A673 (cell line): ENCODE results near the gene CDK5RAP3. TPM values are rescaled to one million over a fixed set of nuclear protein-coding genes. Genes with fewer than 3 reads are reported as not detected.

ENCODE experiments used
- BruUV-seq: library from RNA; stranded (reverse); fragments of 400-500 nt; replicated peaks from 2 replicates; lab custom pipeline; 2021; lab: Mats Ljungman, UMichigan
- CTCF ChIA-PET: fragments of 300-600 bp; sonication (Branson Sonifier 250); formaldehyde crosslinking; loops from one replicate; lab custom pipeline; 2022; ENCODE audit warnings: antibody characterized with exemption; lab: Charles Lee
- POLR2A ChIA-PET: fragments of 300-600 bp; sonication (Branson Sonifier 250); formaldehyde crosslinking; loops from one replicate; lab custom pipeline; 2022; ENCODE audit warnings: antibody characterized with exemption; ENCODE audit not compliant: low non-redundant PET; lab: Charles Lee
- DNase-seq: peaks from one replicate; pipeline ENCODE4 v3.0.0-alpha.2; 2015; ENCODE audit warnings: low spot score
- H3K27ac ChIP-seq: fragments of 200-600 bp; sonication (generic); 2 replicates; pipeline ENCODE4 v1.5.1; 2016; ENCODE audit warnings: mixed run types, low read depth, mild to moderate bottlenecking, mixed read lengths, antibody characterized with exemption, low read length; ENCODE audit not compliant: poor library complexity, severe bottlenecking
- H3K27me3 ChIP-seq: fragments of 200-600 bp; sonication (generic); replicated peaks from 2 replicates; pipeline ENCODE4 v1.6.1; 2017; ENCODE audit warnings: mixed run types, low read depth, mild to moderate bottlenecking, mixed read lengths, antibody characterized with exemption, low read length; ENCODE audit not compliant: insufficient read depth, poor library complexity
- H3K36me3 ChIP-seq: fragments of 200-600 bp; sonication (generic); 2 replicates; pipeline ENCODE4 v1.6.1; 2016; ENCODE audit warnings: mixed run types, mild to moderate bottlenecking, mixed read lengths, antibody characterized with exemption, low read length; ENCODE audit not compliant: insufficient read depth, poor library complexity, severe bottlenecking
- H3K4me1 ChIP-seq: fragments of 200-600 bp; sonication (generic); 2 replicates; pipeline ENCODE4 v1.6.1; 2017; ENCODE audit warnings: mixed run types, mild to moderate bottlenecking, mixed read lengths, antibody characterized with exemption, low read length; ENCODE audit not compliant: insufficient read depth, poor library complexity, severe bottlenecking
- H3K4me3 ChIP-seq: fragments of 200-600 bp; sonication (generic); 2 replicates; pipeline ENCODE4 v1.5.1; 2016; ENCODE audit warnings: low read depth, mixed run types, mild to moderate bottlenecking, mixed read lengths, low read length; ENCODE audit not compliant: poor library complexity, severe bottlenecking
- H3K9me3 ChIP-seq: fragments of 200-600 bp; sonication (generic); 2 replicates; pipeline ENCODE4 v1.6.1; 2016; ENCODE audit warnings: mixed run types, low read depth, mild to moderate bottlenecking, mixed read lengths, antibody characterized with exemption, low read length; ENCODE audit not compliant: poor library complexity, severe bottlenecking
- EZH2 ChIP-seq: fragments of 200-600 bp; sonication (generic); IDR thresholded peaks from 2 replicates; pipeline ENCODE4 v1.6.1; 2017; ENCODE audit warnings: borderline replicate concordance, low read depth, mild to moderate bottlenecking, mixed read lengths, antibody characterized with exemption, low read length; ENCODE audit not compliant: poor library complexity, severe bottlenecking
- intact Hi-C: fragments of 100-400 bp; cut with micrococcal nuclease; formaldehyde crosslinking; loops from one replicate; pipeline ENCODE4 v1.10.0; 2022; ENCODE audit not compliant: unreplicated experiment
- total RNA-seq: library from RNA; stranded (reverse); gene quantifications from 2 replicates; pipeline ENCODE4 v1.2.3, GENCODE V29; 2021
- TF ChIP-seq, protein P1 (sequence below): fragments of 300-800, 200-600 bp; sonication (generic); conservative IDR thresholded peaks from 2 replicates; pipeline ENCODE4 v1.5.1; 2017; ENCODE audit warnings: low read depth, mild to moderate bottlenecking, antibody characterized with exemption, low read length, moderate library complexity, mixed read lengths

Gene CDK5RAP3
- total RNA-seq, 1 experiment from 2014 or later, result 172 TPM

DNA sequence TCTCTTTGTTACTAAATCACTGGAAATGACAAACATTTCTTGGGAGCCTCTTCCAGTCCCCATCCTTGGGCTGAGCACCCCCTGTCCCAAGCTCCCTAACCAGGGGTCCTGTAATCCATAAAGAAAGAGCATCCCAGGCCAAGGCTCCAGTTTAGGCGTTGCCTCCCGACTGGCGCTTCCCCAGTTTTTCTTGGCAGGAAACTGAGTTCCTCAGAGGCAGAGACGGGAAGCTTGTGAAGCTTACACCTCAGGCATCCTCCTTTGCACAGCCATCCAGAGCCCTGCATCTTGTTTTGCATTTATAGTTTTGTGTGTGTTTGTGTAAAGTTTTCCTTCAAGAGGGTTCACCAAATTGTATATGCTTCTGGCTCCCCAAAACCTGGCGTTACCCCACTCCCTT, 59.6 kb downstream of the CDK5RAP3 start:
- intact Hi-C loops, result no loop called here
- Histone ChIP-seq H3K4me3 (no peak overlapping the region), H3K4me1 (peaks cover 10% of the 10 kb centered on the region), H3K36me3 (no peaks in the 10 kb centered on the region), H3K27me3 (no peaks in the 10 kb centered on the region), H3K9me3 (no peaks in the 10 kb centered on the region), H3K27ac (no peak overlapping the region)
- POLR2A ChIA-PET, result no interaction called here
- CTCF ChIA-PET, result no interaction called here
- no TSS peak for BruUV-seq
- DNase-seq, result no peak
- TF ChIP-seq, protein P1, sequence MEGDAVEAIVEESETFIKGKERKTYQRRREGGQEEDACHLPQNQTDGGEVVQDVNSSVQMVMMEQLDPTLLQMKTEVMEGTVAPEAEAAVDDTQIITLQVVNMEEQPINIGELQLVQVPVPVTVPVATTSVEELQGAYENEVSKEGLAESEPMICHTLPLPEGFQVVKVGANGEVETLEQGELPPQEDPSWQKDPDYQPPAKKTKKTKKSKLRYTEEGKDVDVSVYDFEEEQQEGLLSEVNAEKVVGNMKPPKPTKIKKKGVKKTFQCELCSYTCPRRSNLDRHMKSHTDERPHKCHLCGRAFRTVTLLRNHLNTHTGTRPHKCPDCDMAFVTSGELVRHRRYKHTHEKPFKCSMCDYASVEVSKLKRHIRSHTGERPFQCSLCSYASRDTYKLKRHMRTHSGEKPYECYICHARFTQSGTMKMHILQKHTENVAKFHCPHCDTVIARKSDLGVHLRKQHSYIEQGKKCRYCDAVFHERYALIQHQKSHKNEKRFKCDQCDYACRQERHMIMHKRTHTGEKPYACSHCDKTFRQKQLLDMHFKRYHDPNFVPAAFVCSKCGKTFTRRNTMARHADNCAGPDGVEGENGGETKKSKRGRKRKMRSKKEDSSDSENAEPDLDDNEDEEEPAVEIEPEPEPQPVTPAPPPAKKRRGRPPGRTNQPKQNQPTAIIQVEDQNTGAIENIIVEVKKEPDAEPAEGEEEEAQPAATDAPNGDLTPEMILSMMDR, result no peak
- no peak for TF ChIP-seq EZH2

Other genes with a start within 250 kb of the CDK5RAP3 start
- gene TBX21, start 237.9 kb upstream of the CDK5RAP3 start, total RNA-seq, result not detected in 2 replicates
- gene OSBPL7, start 149.3 kb upstream of the CDK5RAP3 start, total RNA-seq, result 9.1 TPM in 2 replicates
- gene MRPL10, start 139.6 kb upstream of the CDK5RAP3 start, total RNA-seq, result 30.5 and 42.0 TPM in 2 replicates
- 1.1 and 1.3 TPM in 2 replicates for gene LRRC46, start 139.4 kb upstream of the CDK5RAP3 start, total RNA-seq
- 6.2 and 11.2 TPM in 2 replicates for gene SCRN2, start 129.8 kb upstream of the CDK5RAP3 start, total RNA-seq
- 0.15 and 0.66 TPM in 2 replicates for gene SP6, start 120.0 kb upstream of the CDK5RAP3 start, total RNA-seq
- gene SP2, start 74.9 kb upstream of the CDK5RAP3 start, total RNA-seq, result 19.5 and 29.1 TPM in 2 replicates
- 12.3 and 14.6 TPM in 2 replicates for gene PNPO, start 29.5 kb upstream of the CDK5RAP3 start, total RNA-seq
- gene PRR15L, start 13.2 kb upstream of the CDK5RAP3 start, total RNA-seq, result not detected in 2 replicates
- gene COPZ2, start 66.7 kb downstream of the CDK5RAP3 start, total RNA-seq, result 2.3 TPM in 1 of 2 replicates, not detected in the other
- 149 and 168 TPM in 2 replicates for gene NFE2L1, start 77.2 kb downstream of the CDK5RAP3 start, total RNA-seq
- gene CBX1, start 130.4 kb downstream of the CDK5RAP3 start, total RNA-seq, result 121 and 139 TPM in 2 replicates
- gene SNX11, start 136.7 kb downstream of the CDK5RAP3 start, total RNA-seq, result 25.1 and 27.6 TPM in 2 replicates